GM12878 (cell line): Measurements from ENCODE around the gene PTPRD. TPM values are rescaled to one million over a fixed set of nuclear protein-coding genes. Genes with fewer than 3 reads are reported as not detected.

Experiments
- ATAC-seq: fragments of 200-7000 bp; cut with Tn5 transposase; 3 replicates; pipeline ENCODE4 v1.9.1; 2020; ENCODE audit warnings: mild to moderate bottlenecking, moderate library complexity
- BruUV-seq: library from RNA; stranded (reverse); fragments of 400-500 nt; replicated peaks from 2 replicates; lab custom pipeline; 2021; lab: Mats Ljungman, UMichigan
- CTCF ChIA-PET: fragments of 300-600 bp; sonication (Branson Sonifier 250); formaldehyde crosslinking; extraction: SDS; loops from one replicate; lab custom pipeline; 2021; ENCODE audit warnings: inconsistent platforms; lab: Yijun Ruan, JAX
- POLR2A ChIA-PET: fragments of 350-600 bp; formaldehyde crosslinking; extraction: SDS; loops from one replicate; lab custom pipeline; 2021; ENCODE audit warnings: inconsistent platforms; lab: Charles Lee
- RAD21 ChIA-PET: fragments of 300-600 bp; sonication (Branson Sonifier 250); formaldehyde crosslinking; loops from one replicate; lab custom pipeline; 2023; ENCODE audit warnings: antibody characterized with exemption; ENCODE audit not compliant: unreplicated experiment; lab: Charles Lee
- SMC1A ChIA-PET: fragments of 300-600 bp; sonication (Branson Sonifier 250); formaldehyde crosslinking; loops from one replicate; lab custom pipeline; 2023; ENCODE audit not compliant: unreplicated experiment, uncharacterized antibody; lab: Charles Lee
- DNase-seq: peaks from one replicate; pipeline ENCODE4 v3.0.0-alpha.2; 2011; ENCODE audit warnings: low read depth, low spot score
- FAIRE-seq: peaks from 3 replicates; lab custom pipeline; 2011; peaks lifted over from hg19 to GRCh38; lab: Jason Lieb, UNC
- H2AFZ ChIP-seq: 2 replicates; pipeline ENCODE4 v1.6.0; 2011; ENCODE audit warnings: low read depth, low read length, control low read depth; ENCODE audit not compliant: control insufficient read depth
- H3K27ac ChIP-seq: 2 replicates; pipeline ENCODE4 v1.5.1; 2011; ENCODE audit warnings: control low read depth; ENCODE audit not compliant: control insufficient read depth, insufficient read depth
- H3K27me3 ChIP-seq, 2 experiments: replicated peaks in 1 of 2; 2 replicates each; pipeline versions ENCODE4 v1.6.0 to v1.6.1; 2011; ENCODE audit warnings: low read length in 1 of 2; ENCODE audit not compliant: control insufficient read depth in 2 of 2, insufficient read depth in 2 of 2
- H3K36me3 ChIP-seq, 2 experiments: 2 replicates each; pipeline ENCODE4 v1.5.1; 2011; ENCODE audit warnings: low read length in 1 of 2; ENCODE audit not compliant: control insufficient read depth in 2 of 2, insufficient read depth in 2 of 2
- H3K4me1 ChIP-seq: 2 replicates; pipeline ENCODE4 v1.6.1; 2011; ENCODE audit warnings: mild to moderate bottlenecking, low read length, moderate library complexity, mixed read lengths; ENCODE audit not compliant: control insufficient read depth, insufficient read depth
- H3K4me2 ChIP-seq: 2 replicates; pipeline ENCODE4 v1.6.0; 2011; ENCODE audit warnings: control low read depth; ENCODE audit not compliant: control insufficient read depth, insufficient read depth
- H3K4me3 ChIP-seq: fragments of 200-600 bp; sonication (generic); 2 replicates; pipeline ENCODE4 v1.5.1; 2016
- H3K79me2 ChIP-seq: 2 replicates; pipeline ENCODE4 v1.6.0; 2011; ENCODE audit warnings: low read length; ENCODE audit not compliant: control insufficient read depth, insufficient read depth
- H3K9ac ChIP-seq: 2 replicates; pipeline ENCODE4 v1.8.0; 2011; ENCODE audit warnings: low read length, control low read depth, mixed read lengths; ENCODE audit not compliant: control insufficient read depth, insufficient read depth
- H3K9me3 ChIP-seq: replicated peaks from 3 replicates; pipeline ENCODE4 v1.5.1; 2011; ENCODE audit warnings: mild to moderate bottlenecking, low read length; ENCODE audit not compliant: control insufficient read depth, insufficient read depth
- H4K20me1 ChIP-seq: 2 replicates; pipeline ENCODE4 v1.6.0; 2011; ENCODE audit not compliant: control insufficient read depth, insufficient read depth
- BHLHE40 ChIP-seq, 2 experiments: fragments of 450-650 bp in 1 of 2; IDR thresholded peaks; 2 replicates each; pipeline ENCODE4 v1.6.1; 2011 to 2017; ENCODE audit warnings: low read depth in 2 of 2, borderline replicate concordance in 1 of 2, improper control_type of control experiment in 1 of 2, low read length in 1 of 2, mild to moderate bottlenecking in 1 of 2
- EP300 ChIP-seq, 2 experiments: fragments of 150-350 bp in 1 of 2; IDR thresholded peaks; 2 replicates each; pipeline ENCODE4 v1.6.1; 2011 to 2012; ENCODE audit warnings: low read depth in 2 of 2, low read length in 2 of 2, borderline replicate concordance in 1 of 2, improper control_type of control experiment in 1 of 2, inconsistent platforms in 1 of 2; ENCODE audit not compliant: control insufficient read depth in 1 of 2
- HDGF ChIP-seq: fragments of 450-650 bp; IDR thresholded peaks from 2 replicates; pipeline ENCODE4 v1.6.1; 2016; ENCODE audit warnings: antibody characterized with exemption
- MTA3 ChIP-seq: IDR thresholded peaks from 2 replicates; pipeline ENCODE4 v1.6.1; 2012; ENCODE audit warnings: low read length, inconsistent platforms, borderline replicate concordance
- RCOR1 ChIP-seq: conservative IDR thresholded peaks from 2 replicates; pipeline ENCODE4 v1.6.1; 2012; ENCODE audit warnings: low read depth, low read length, improper control_type of control experiment
- RELA ChIP-seq: fragments of 450-650 bp; IDR thresholded peaks from 2 replicates; pipeline ENCODE4 v1.8.0; 2014; ENCODE audit warnings: borderline replicate concordance; ENCODE audit not compliant: partially characterized antibody
- SRF ChIP-seq, 2 experiments: IDR thresholded peaks; 2 replicates each; pipeline ENCODE4 v1.6.1; 2011; ENCODE audit warnings: low read depth in 2 of 2, low read length in 2 of 2, mild to moderate bottlenecking in 1 of 2, moderate library complexity in 1 of 2
- YY1 ChIP-seq: IDR thresholded peaks from 2 replicates; pipeline ENCODE4 v1.6.1; 2011; ENCODE audit warnings: low read depth, mild to moderate bottlenecking, low read length
- ZBED1 ChIP-seq: IDR thresholded peaks from 2 replicates; pipeline ENCODE4 v1.6.1; 2016; ENCODE audit warnings: borderline replicate concordance
- WGBS: methylation state at CpG from one replicate; pipeline ENCODE4 v1.1.6; 2016; ENCODE audit warnings: low lambda C conversion rate; ENCODE audit not compliant: insufficient replicate concordance, insufficient coverage; ENCODE audit errors: missing lambda C conversion rate; 5-methylcytosine and 5-hydroxymethylcytosine counted together
- in situ Hi-C: fragments of 300-500 bp; cut with MboI; formaldehyde crosslinking; loops from 9 replicates; pipeline ENCODE4 v1.14.3; 2018; ENCODE audit warnings: mixed read lengths
- intact Hi-C: fragments of 100-400 bp; cut with micrococcal nuclease; formaldehyde crosslinking; loops from one replicate; pipeline ENCODE4 v1.14.2; 2022; ENCODE audit not compliant: unreplicated experiment
- polyA plus RNA-seq, 11 experiments: library from polyadenylated mRNA; depleted of rRNA in 4 of 11; unstranded in 6 of 11; stranded (reverse) in 5 of 11; fragments of >200 nt; fragmentation: Nextera tagmentation in 4 of 11; fragmentation: Illumina TruSeq in 1 of 11; extraction: Ambion mirVana in 4 of 11; extraction: Trizol in 1 of 11; gene quantifications; 1 replicate in 1 of 11; 2 replicates in 10 of 11; pipeline versions ENCODE4 v1.2.1 to v1.2.3, GENCODE V29; 2011 to 2016; ENCODE audit warnings: inconsistent platforms in 2 of 11, missing spikeins in 2 of 11, low read depth in 1 of 11
- total RNA-seq, 4 experiments: library from RNA; depleted of rRNA in 3 of 4; stranded (reverse); fragments of >200 nt in 3 of 4; fragmentation: Illumina TruSeq in 1 of 4; extraction: Trizol in 1 of 4; gene quantifications; 2 replicates each; pipeline versions ENCODE4 v1.2.1 to v1.2.3, GENCODE V29; 2013 to 2021
- TF ChIP-seq, protein P1 (sequence below): fragments of 450-650 bp; IDR thresholded peaks from 2 replicates; pipeline ENCODE4 v1.6.1; 2016; ENCODE audit warnings: mild to moderate bottlenecking

The PTPRD gene
- total and polyA plus RNA-seq, 10 of the 15 experiments (the other 5 are each of a cell fraction or from before 2014, with no cell fraction given): under 0.01 to 0.05 (median 0.01) TPM; not detected in 7

- ChIA-PET POLR2A (no interaction called here), SMC1A (no interaction called here), RAD21 (no interaction called here), CTCF (interaction anchor here (1.0 kb wide), 1 partner anchor 8 kb away, joined by 3 read pairs; no protein-coding TSS in a partner anchor)
- no TSS peak for BruUV-seq
- no peaks in the 10 kb centered on the region for H4K20me1 ChIP-seq
- H3K9ac ChIP-seq: no peak overlapping the region
- no peaks in the 10 kb centered on the region for H3K27me3 ChIP-seq
- ATAC-seq (no peak), FAIRE-seq (no peak), DNase-seq (no peak)
- H3K4me3 ChIP-seq: no peak overlapping the region
- no peaks in the 10 kb centered on the region for H3K4me1 ChIP-seq
- TF ChIP-seq SRF (IDR thresholded peaks at IDR 0.05; ENCODE audit: low read depth in 2 of 2, low read length in 2 of 2) (no peak), RELA (no peak), MTA3 (no peak), EP300 (IDR thresholded peaks at IDR 0.05; ENCODE audit: borderline replicate concordance in 1 of 2, control insufficient read depth in 1 of 2, low read depth in 2 of 2, low read length in 2 of 2) (no peak), RCOR1 (no peak), YY1 (no peak), BHLHE40 (IDR thresholded peaks at IDR 0.05; ENCODE audit: borderline replicate concordance in 1 of 2, low read depth in 2 of 2, low read length in 1 of 2) (no peak), HDGF (no peak), ZBED1 (no peak)
- TF ChIP-seq, protein P1, sequence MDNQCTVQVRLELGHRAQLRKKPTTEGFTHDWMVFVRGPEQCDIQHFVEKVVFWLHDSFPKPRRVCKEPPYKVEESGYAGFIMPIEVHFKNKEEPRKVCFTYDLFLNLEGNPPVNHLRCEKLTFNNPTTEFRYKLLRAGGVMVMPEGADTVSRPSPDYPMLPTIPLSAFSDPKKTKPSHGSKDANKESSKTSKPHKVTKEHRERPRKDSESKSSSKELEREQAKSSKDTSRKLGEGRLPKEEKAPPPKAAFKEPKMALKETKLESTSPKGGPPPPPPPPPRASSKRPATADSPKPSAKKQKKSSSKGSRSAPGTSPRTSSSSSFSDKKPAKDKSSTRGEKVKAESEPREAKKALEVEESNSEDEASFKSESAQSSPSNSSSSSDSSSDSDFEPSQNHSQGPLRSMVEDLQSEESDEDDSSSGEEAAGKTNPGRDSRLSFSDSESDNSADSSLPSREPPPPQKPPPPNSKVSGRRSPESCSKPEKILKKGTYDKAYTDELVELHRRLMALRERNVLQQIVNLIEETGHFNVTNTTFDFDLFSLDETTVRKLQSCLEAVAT: no peak
- no peaks in the 10 kb centered on the region for H3K36me3 ChIP-seq
- no peaks in the 10 kb centered on the region for H3K9me3 ChIP-seq
- no peak overlapping the region for H2AFZ ChIP-seq
- 14% methylated on average over 3 of the region's 3 CpGs for WGBS
- in situ Hi-C loops: no loop called here
- H3K27ac ChIP-seq: no peak overlapping the region
- no peak overlapping the region for H3K4me2 ChIP-seq
- H3K79me2 ChIP-seq: no peaks in the 10 kb centered on the region
- intact Hi-C loops: no loop called here
These were observed 1979.0 kb downstream of the PTPRD start for GRCh38 chr9:8633784-8634183.
